K562 (cell line): Measurements from ENCODE around the gene SLC26A3. TPM values are rescaled to one million over a fixed set of nuclear protein-coding genes. Genes with fewer than 3 reads are reported as not detected.

Experiments used
- ATF3 ChIP-seq, 2 experiments: fragments of 450-650 bp in 1 of 2; sonication (generic) in 1 of 2; formaldehyde crosslinking in 1 of 2; IDR thresholded peaks in 1 of 2; conservative IDR thresholded peaks in 1 of 2; 2 replicates each; pipeline versions ENCODE4 v1.6.1 to v1.8.1; 2016 to 2023; ENCODE audit warnings: mild to moderate bottlenecking in 2 of 2, moderate library complexity in 2 of 2, inconsistent platforms in 1 of 2, missing genetic modification reagents in 1 of 2
- CTBP1 ChIP-seq: fragments of 450-650 bp; IDR thresholded peaks from 2 replicates; pipeline ENCODE4 v1.6.1; 2016; ENCODE audit warnings: borderline replicate concordance
- CXXC5 ChIP-seq: fragments of 250-450 bp; sonication (Bioruptor Pico); IDR thresholded peaks from 2 replicates; pipeline ENCODE4 v1.8.0; 2022; ENCODE audit warnings: inconsistent platforms, mild to moderate bottlenecking, moderate library complexity
- DACH1 ChIP-seq: fragments of 450-650 bp; IDR thresholded peaks from 2 replicates; pipeline ENCODE4 v1.6.1; 2018; ENCODE audit not compliant: partially characterized antibody
- DEAF1 ChIP-seq: fragments of 450-650 bp; formaldehyde crosslinking; IDR thresholded peaks from 2 replicates; pipeline ENCODE4 v1.4.0; 2020; ENCODE audit warnings: mild to moderate bottlenecking, moderate library complexity
- ETV5 ChIP-seq: sonication (generic); formaldehyde crosslinking; IDR thresholded peaks from 2 replicates; pipeline ENCODE4 v1.4.0; 2020; ENCODE audit warnings: low read depth, mild to moderate bottlenecking, missing genetic modification reagents
- FOXJ2 ChIP-seq: fragments of 200-800 bp; sonication (Bioruptor generic); IDR thresholded peaks from 2 replicates; pipeline ENCODE4 v1.6.1; 2016; ENCODE audit warnings: missing genetic modification characterization, missing compliant biosample characterization
- FUS ChIP-seq: fragments of 200-400 bp; formaldehyde crosslinking; optimal IDR thresholded peaks from 2 replicates; pipeline ENCODE3; 2017; ENCODE audit warnings: low read depth, low read length
- HDAC6 ChIP-seq: IDR thresholded peaks from 2 replicates; pipeline ENCODE4 v1.6.1; 2012; ENCODE audit warnings: low read depth, mild to moderate bottlenecking, control low read depth, inconsistent platforms, low read length, moderate library complexity
- MAZ ChIP-seq, 2 experiments: fragments of 450-650 bp in 1 of 2; sonication (generic) in 1 of 2; formaldehyde crosslinking; IDR thresholded peaks in 1 of 2; conservative IDR thresholded peaks in 1 of 2; 2 replicates each; pipeline versions ENCODE4 v1.4.0 to v1.5.0; 2020; ENCODE audit warnings: mild to moderate bottlenecking in 1 of 2, missing genetic modification reagents in 1 of 2
- MEIS2 ChIP-seq: fragments of 450-650 bp; IDR thresholded peaks from 2 replicates; pipeline ENCODE4 v1.6.1; 2014; ENCODE audit warnings: mild to moderate bottlenecking; ENCODE audit not compliant: partially characterized antibody
- NCOR1 ChIP-seq: fragments of 450-650 bp; IDR thresholded peaks from 2 replicates; pipeline ENCODE4 v1.6.1; 2016; ENCODE audit warnings: mild to moderate bottlenecking, moderate library complexity
- PCBP1 ChIP-seq: fragments of 200-400 bp; formaldehyde crosslinking; IDR thresholded peaks from 2 replicates; pipeline ENCODE4 v1.6.1; 2018; ENCODE audit warnings: mild to moderate bottlenecking, low read depth, low read length; ENCODE audit not compliant: poor library complexity, severe bottlenecking
- POLR2B ChIP-seq: fragments of 450-650 bp; IDR thresholded peaks from 2 replicates; pipeline ENCODE4 v1.6.1; 2018; ENCODE audit warnings: low read depth; ENCODE audit not compliant: partially characterized antibody
- RAD21 ChIP-seq, 2 experiments: fragments of 250-450 bp in 1 of 2; fragments of 450-650 bp in 1 of 2; sonication (Bioruptor Pico) in 1 of 2; formaldehyde crosslinking in 1 of 2; IDR thresholded peaks in 1 of 2; conservative IDR thresholded peaks in 1 of 2; 2 replicates each; pipeline versions ENCODE4 v1.4.0 to v1.8.0; 2020 to 2022; ENCODE audit warnings: mild to moderate bottlenecking in 2 of 2, moderate library complexity in 1 of 2
- SFPQ ChIP-seq: fragments of 200-400 bp; formaldehyde crosslinking; IDR thresholded peaks from 2 replicates; pipeline ENCODE4 v1.6.1; 2017; ENCODE audit warnings: mild to moderate bottlenecking, low read depth, low read length, moderate library complexity
- USF1 ChIP-seq: sonication (generic); formaldehyde crosslinking; IDR thresholded peaks from 2 replicates; pipeline ENCODE4 v1.9.0; 2022; ENCODE audit warnings: mild to moderate bottlenecking, missing genetic modification reagents
- ZEB2 ChIP-seq: fragments of 450-650 bp; IDR thresholded peaks from 2 replicates; pipeline ENCODE4 v1.6.1; 2016
- ZFP30 ChIP-seq: fragments of 250-450 bp; sonication (Bioruptor Pico); IDR thresholded peaks from 2 replicates; pipeline ENCODE4 v1.8.0; 2022; ENCODE audit warnings: moderate library complexity, mild to moderate bottlenecking, inconsistent platforms, borderline replicate concordance
- ZNF133 ChIP-seq: fragments of 250-450 bp; sonication (Bioruptor Pico); IDR thresholded peaks from 2 replicates; pipeline ENCODE4 v1.4.0; 2020; ENCODE audit warnings: mild to moderate bottlenecking
- ZNF696 ChIP-seq: fragments of 250-450 bp; sonication (Bioruptor Pico); conservative IDR thresholded peaks from 2 replicates; pipeline ENCODE4 v1.4.0; 2020; ENCODE audit warnings: mild to moderate bottlenecking, moderate library complexity
- ZNF699 ChIP-seq: fragments of 250-450 bp; sonication (Bioruptor Pico); IDR thresholded peaks from 2 replicates; pipeline ENCODE4 v1.8.0; 2021; ENCODE audit warnings: mild to moderate bottlenecking, moderate library complexity; ENCODE audit not compliant: insufficient replicate concordance
- ZNF717 ChIP-seq: fragments of 250-450 bp; sonication (Bioruptor Pico); IDR thresholded peaks from 2 replicates; pipeline ENCODE4 v1.5.0; 2021
- polyA plus RNA-seq, 8 experiments: library from polyadenylated mRNA; depleted of rRNA in 4 of 8; stranded (reverse) in 5 of 8; unstranded in 3 of 8; fragments of >200 nt; fragmentation: Nextera tagmentation in 2 of 8; fragmentation: Illumina TruSeq in 1 of 8; extraction: Ambion mirVana in 2 of 8; extraction: Trizol in 1 of 8; gene quantifications; 2 replicates each; pipeline versions ENCODE4 v1.2.1 to v1.2.3, GENCODE V29; 2011 to 2014; ENCODE audit warnings: inconsistent platforms in 1 of 8, missing spikeins in 1 of 8
- total RNA-seq, 7 experiments: library from RNA; depleted of rRNA in 6 of 7; stranded (reverse); fragments of >200 nt in 6 of 7; fragmentation: Illumina TruSeq in 2 of 7; extraction: Trizol in 2 of 7; gene quantifications; 2 replicates each; pipeline versions ENCODE4 v1.2.1 to v1.2.3, GENCODE V29; 2011 to 2021; ENCODE audit warnings: low replicate concordance in 1 of 7

SLC26A3 gene
- total and polyA plus RNA-seq, 9 of the 15 experiments (the other 6 are each of a cell fraction or from before 2014, with no cell fraction given), result 0.86 TPM; not detected in 8

GRCh38 chr7:107725138-107725740 is 77.8 kb downstream of the SLC26A3 start (continued):
- peak; percentile 44; the same call in 1 of the 2 replicates for TF ChIP-seq CXXC5
- no peak for TF ChIP-seq USF1 (CRISPR knock-in tag)
- TF ChIP-seq DEAF1 (CRISPR knock-in tag), result peak; percentile 84
- TF ChIP-seq DACH1, result peak; percentile 55
- TF ChIP-seq NCOR1, result 0 out of 2 replicates have a peak, but pooled peaks have one; percentile 5
- TF ChIP-seq FOXJ2 (tag), result no peak
- TF ChIP-seq POLR2B, result no peak
- no peak for TF ChIP-seq ZFP30 (CRISPR knock-in tag)
- TF ChIP-seq CTBP1, result 0 out of 2 replicates have a peak, but pooled peaks have one; percentile 62
- TF ChIP-seq FUS, result no peak
- TF ChIP-seq ETV5, result no peak
- peak in 1 of 2 experiments; percentile 44; a peak in 1 of 4 replicates for TF ChIP-seq MAZ (CRISPR knock-in tag; conservative IDR thresholded peaks at IDR 0.05 in 1 of 2, IDR thresholded peaks at IDR 0.05 in 1 of 2)
- no peak for TF ChIP-seq PCBP1
- TF ChIP-seq ZNF717, result no peak
- no peak for TF ChIP-seq HDAC6
- TF ChIP-seq ZNF699, result no peak
- peak; percentile 86 for TF ChIP-seq ZEB2
- TF ChIP-seq MEIS2, result peak; percentile 76
- TF ChIP-seq ZNF696 (CRISPR knock-in tag), result no peak
- TF ChIP-seq SFPQ, result no peak
- peak; percentile 82 for TF ChIP-seq ATF3 (IDR thresholded peaks at IDR 0.05)
- no peak for TF ChIP-seq ATF3 (CRISPR knock-in tag; conservative IDR thresholded peaks at IDR 0.05)
- no peak for TF ChIP-seq ZNF133 (CRISPR knock-in tag)
- peak; percentile 94 to 95 for TF ChIP-seq RAD21 (CRISPR knock-in tag; conservative IDR thresholded peaks at IDR 0.05 in 1 of 2, IDR thresholded peaks at IDR 0.05 in 1 of 2)
